SH-SY5Y (cell line): ENCODE measurements around the gene MTG2.

Experiments used
- GATA2 ChIP-seq: IDR thresholded peaks from 2 replicates; pipeline ENCODE4 v1.6.1; 2011; ENCODE audit warnings: mild to moderate bottlenecking, low read depth, low read length
- GATA3 ChIP-seq: IDR thresholded peaks from 2 replicates; pipeline ENCODE4 v1.6.1; 2011; ENCODE audit warnings: low read depth, mild to moderate bottlenecking, low read length, moderate library complexity

- no peak for TF ChIP-seq GATA3
- TF ChIP-seq GATA2, result no peak
These were observed 12.2 kb downstream of the MTG2 start for GRCh38 chr20:62195075-62195405.
